HCT116 (cell line): ENCODE results near the gene LRP1B. TPM values are rescaled to one million over a fixed set of nuclear protein-coding genes. Genes with fewer than 3 reads are reported as not detected.

ENCODE experiments used
- ATAC-seq: fragments of 200-7000 bp; cut with Tn5 transposase; 2 replicates; pipeline ENCODE4 v1.9.1; 2020; ENCODE audit warnings: mild to moderate bottlenecking, moderate library complexity
- BruUV-seq: library from RNA; stranded (reverse); fragments of 400-500 nt; replicated peaks from 2 replicates; lab custom pipeline; 2021; lab: Mats Ljungman, UMichigan
- CTCF ChIA-PET: fragments of 300-600 bp; sonication (Branson Sonifier 250); formaldehyde crosslinking; loops from one replicate; lab custom pipeline; 2021; ENCODE audit warnings: antibody characterized with exemption; lab: Charles Lee
- POLR2A ChIA-PET: fragments of 300-600, 350-600 bp; sonication (Branson Sonifier 250); formaldehyde crosslinking; loops from one replicate; lab custom pipeline; 2021; ENCODE audit warnings: antibody characterized with exemption; lab: Charles Lee
- RAD21 ChIA-PET, 2 experiments: fragments of 300-600 bp; sonication (Branson Sonifier 250); formaldehyde crosslinking; loops; one replicate each; lab custom pipeline; 2023; ENCODE audit warnings: low total read pairs in 2 of 2; ENCODE audit not compliant: uncharacterized antibody in 2 of 2, unreplicated experiment in 2 of 2, low non-redundant PET in 1 of 2; lab: Charles Lee
- DNase-seq: peaks from one replicate; pipeline ENCODE4 v3.0.0-alpha.2; 2010; ENCODE audit warnings: low read depth, low spot score
- H2AFZ ChIP-seq: fragments of 200-600 bp; shearing (Covaris generic), sonication (generic); 2 replicates; pipeline ENCODE4 v1.6.1; 2017; ENCODE audit warnings: low read depth, mixed run types, mixed read lengths, antibody characterized with exemption, low read length; ENCODE audit not compliant: poor library complexity, severe bottlenecking
- H3K27ac ChIP-seq: 2 replicates; pipeline ENCODE4 v1.5.1; 2012; ENCODE audit warnings: low read depth, low read length
- H3K27me3 ChIP-seq: fragments of 200-600 bp; sonication (generic); 2 replicates; pipeline ENCODE4 v1.6.1; 2016; ENCODE audit warnings: mixed run types, low read length, mixed read lengths; ENCODE audit not compliant: insufficient read depth
- H3K36me3 ChIP-seq, 2 experiments: fragments of 200-500 bp in 1 of 2; fragments of 200-600 bp in 1 of 2; sonication (Bioruptor generic) in 1 of 2; sonication (generic) in 1 of 2; 2 replicates each; pipeline versions ENCODE4 v1.5.1 to v1.6.1; 2014 to 2016; ENCODE audit warnings: low read length in 2 of 2, inconsistent platforms in 1 of 2, mixed read lengths in 1 of 2, mixed run types in 1 of 2; ENCODE audit not compliant: insufficient read depth in 2 of 2, control insufficient read depth in 1 of 2
- H3K4me1 ChIP-seq, 2 experiments: fragments of 200-600 bp in 1 of 2; sonication (generic) in 1 of 2; 2 replicates each; pipeline versions ENCODE4 v1.5.1 to v1.6.1; 2012 to 2017; ENCODE audit warnings: low read length in 2 of 2, inconsistent platforms in 1 of 2, mild to moderate bottlenecking in 1 of 2, mixed read lengths in 1 of 2, mixed run types in 1 of 2, moderate library complexity in 1 of 2; ENCODE audit not compliant: insufficient read depth in 2 of 2, control insufficient read depth in 1 of 2
- H3K4me2 ChIP-seq: fragments of 200-600 bp; sonication (generic); 2 replicates; pipeline ENCODE4 v1.6.1; 2017; ENCODE audit warnings: mixed run types, low read length, mixed read lengths
- H3K4me3 ChIP-seq, 2 experiments: fragments of 200-600 bp in 1 of 2; sonication (generic) in 1 of 2; replicated peaks in 1 of 2; 2 replicates each; pipeline ENCODE4 v1.5.1; 2011 to 2016; ENCODE audit warnings: low read length in 2 of 2, control low read depth in 1 of 2, low read depth in 1 of 2, mild to moderate bottlenecking in 1 of 2, mixed read lengths in 1 of 2, mixed run types in 1 of 2
- H3K79me2 ChIP-seq: fragments of 200-600 bp; sonication (generic); 2 replicates; pipeline ENCODE4 v1.6.1; 2017; ENCODE audit warnings: mild to moderate bottlenecking, mixed run types, low read length, moderate library complexity, mixed read lengths; ENCODE audit not compliant: insufficient read depth
- H3K9ac ChIP-seq: fragments of 200-600 bp; sonication (generic); 2 replicates; pipeline ENCODE4 v1.6.1; 2016; ENCODE audit warnings: low read length, mixed read lengths
- H3K9me2 ChIP-seq: fragments of 200-600 bp; sonication (generic), shearing (Covaris generic); 2 replicates; pipeline ENCODE4 v1.6.1; 2017; ENCODE audit warnings: mixed run types, mild to moderate bottlenecking, moderate library complexity; ENCODE audit not compliant: insufficient read depth
- H3K9me3 ChIP-seq, 2 experiments: fragments of 200-500 bp in 1 of 2; fragments of 200-600 bp in 1 of 2; sonication (Bioruptor generic) in 1 of 2; sonication (generic) in 1 of 2; 2 replicates each; pipeline ENCODE4 v1.6.1; 2014 to 2017; ENCODE audit warnings: low read length in 2 of 2, mixed read lengths in 2 of 2, inconsistent platforms in 1 of 2, low read depth in 1 of 2, mild to moderate bottlenecking in 1 of 2, mixed run types in 1 of 2, moderate library complexity in 1 of 2; ENCODE audit not compliant: control insufficient read depth in 1 of 2, insufficient read depth in 1 of 2
- H4K20me1 ChIP-seq: fragments of 200-600 bp; sonication (generic), shearing (Covaris generic); 2 replicates; pipeline ENCODE4 v1.6.1; 2017; ENCODE audit warnings: mixed run types, mild to moderate bottlenecking, moderate library complexity; ENCODE audit not compliant: insufficient read depth
- CBX3 ChIP-seq: IDR thresholded peaks from 2 replicates; pipeline ENCODE4 v1.6.1; 2012; ENCODE audit warnings: low read depth
- CEBPB ChIP-seq: IDR thresholded peaks from 2 replicates; pipeline ENCODE4 v1.6.1; 2012; ENCODE audit warnings: low read depth
- EGR1 ChIP-seq: IDR thresholded peaks from 2 replicates; pipeline ENCODE4 v1.6.1; 2012; ENCODE audit warnings: low read depth
- ELF1 ChIP-seq: IDR thresholded peaks from 2 replicates; pipeline ENCODE4 v1.6.1; 2012; ENCODE audit warnings: low read depth, borderline replicate concordance
- EZH2 ChIP-seq: fragments of 200-600 bp; sonication (generic); IDR thresholded peaks from 2 replicates; pipeline ENCODE4 v1.6.1; 2017; ENCODE audit warnings: antibody characterized with exemption, mixed run types
- EZH2phosphoT487 ChIP-seq: fragments of 200-600 bp; IDR thresholded peaks from 2 replicates; pipeline ENCODE4 v1.6.1; 2018; ENCODE audit warnings: antibody characterized with exemption, borderline replicate concordance
- FOSL1 ChIP-seq: IDR thresholded peaks from 2 replicates; pipeline ENCODE4 v1.6.1; 2012; ENCODE audit warnings: low read depth
- POLR2A ChIP-seq: IDR thresholded peaks from 2 replicates; pipeline ENCODE4 v1.7.0; 2011; ENCODE audit warnings: borderline replicate concordance; ENCODE audit not compliant: insufficient read depth, insufficient read length; ENCODE audit errors: extremely low read depth
- POLR2AphosphoS5 ChIP-seq: IDR thresholded peaks from 2 replicates; pipeline ENCODE4 v1.6.1; 2011; ENCODE audit warnings: mild to moderate bottlenecking, low read depth, low read length, moderate library complexity
- SIN3A ChIP-seq: IDR thresholded peaks from 2 replicates; pipeline ENCODE4 v1.6.1; 2012; ENCODE audit warnings: low read depth
- SP1 ChIP-seq: IDR thresholded peaks from 2 replicates; pipeline ENCODE4 v1.6.1; 2012; ENCODE audit warnings: low read depth
- TCF7L2 ChIP-seq: IDR thresholded peaks from 2 replicates; pipeline ENCODE4 v1.7.0; 2011; ENCODE audit warnings: borderline replicate concordance, inconsistent platforms; ENCODE audit not compliant: insufficient read depth, insufficient read length; ENCODE audit errors: extremely low read depth
- YY1 ChIP-seq: IDR thresholded peaks from 2 replicates; pipeline ENCODE4 v1.6.1; 2011; ENCODE audit warnings: low read length, low read depth, moderate library complexity, mild to moderate bottlenecking; ENCODE audit not compliant: insufficient replicate concordance; ENCODE audit errors: extremely low read depth
- ZFX ChIP-seq: fragments of 450-650 bp; IDR thresholded peaks from 2 replicates; pipeline ENCODE4 v1.6.1; 2017
- intact Hi-C: fragments of 100-400 bp; cut with micrococcal nuclease; formaldehyde crosslinking; loops from 2 replicates; pipeline ENCODE4 v1.10.0; 2022
- total RNA-seq: library from RNA; stranded (reverse); gene quantifications from one replicate; pipeline ENCODE4 v1.2.1, GENCODE V29; 2021; ENCODE audit not compliant: unreplicated experiment
- TF ChIP-seq, protein P1 (sequence below): IDR thresholded peaks from 2 replicates; pipeline ENCODE4 v1.6.1; 2011; ENCODE audit warnings: mild to moderate bottlenecking, low read length, moderate library complexity; ENCODE audit not compliant: insufficient replicate concordance; ENCODE audit errors: extremely low read depth
- TF ChIP-seq, protein P2 (sequence below): IDR thresholded peaks from 2 replicates; pipeline ENCODE4 v1.6.1; 2012

LRP1B gene
- total RNA-seq, 1 experiment from 2014 or later: 0.34 TPM

DNA sequence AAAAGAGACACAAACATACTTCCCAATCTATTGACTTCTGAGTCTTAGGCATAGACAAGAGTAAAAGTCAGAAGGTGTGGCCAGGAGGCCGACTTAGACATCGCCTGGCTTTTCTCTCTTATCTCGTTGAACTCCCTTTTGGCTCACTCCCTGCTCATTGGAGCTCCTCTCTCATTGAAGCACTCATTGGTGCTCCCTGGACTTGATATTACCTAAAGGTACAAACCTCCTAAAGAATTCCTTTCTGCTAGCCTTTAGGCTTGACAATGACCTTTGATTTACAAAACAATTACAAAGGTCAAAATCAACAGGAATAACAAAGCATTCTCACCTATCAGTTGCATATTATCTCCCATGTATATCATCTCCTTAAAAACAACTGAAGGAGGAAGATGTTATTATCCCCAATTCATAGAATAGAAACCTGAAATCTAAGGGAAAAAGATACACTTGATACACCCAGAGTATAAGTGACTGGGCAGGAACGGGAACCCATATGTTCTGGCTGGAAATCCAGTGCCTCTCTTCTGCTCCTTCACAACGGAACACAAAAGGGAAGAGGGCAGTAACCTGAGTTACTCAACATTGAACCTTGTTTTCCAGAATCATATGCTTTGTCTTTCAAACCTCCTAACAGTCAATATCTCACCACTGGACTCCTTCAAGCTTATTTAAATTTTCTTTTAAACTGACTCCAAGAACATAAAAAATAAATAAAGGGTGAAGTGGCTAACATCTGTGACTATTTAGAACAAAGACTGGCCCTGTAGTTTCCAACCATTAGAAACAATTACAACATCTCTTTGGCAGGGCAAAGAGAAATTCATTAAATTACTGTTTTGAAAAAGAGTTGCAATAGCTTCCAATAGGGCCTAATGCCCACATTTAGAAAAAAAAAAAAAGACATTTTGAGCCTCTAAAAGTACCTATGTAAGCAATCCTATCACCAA lies 1247.9 kb downstream of the LRP1B start:
- no peaks in the 10 kb centered on the region for H3K27me3 ChIP-seq
- DNase-seq (no peak), ATAC-seq (no peak)
- no peaks in the 10 kb centered on the region; a peak in 1 of 4 replicates for H3K9me3 ChIP-seq
- no peaks in the 10 kb centered on the region for H3K36me3 ChIP-seq
- ChIA-PET RAD21 (no interaction called here), POLR2A (no interaction called here), CTCF (no interaction called here)
- H2AFZ ChIP-seq: no peak overlapping the region
- H3K9ac ChIP-seq: no peak overlapping the region
- H3K9me2 ChIP-seq: no peaks in the 10 kb centered on the region
- H3K79me2 ChIP-seq: no peaks in the 10 kb centered on the region
- BruUV-seq: no TSS peak
- no peak for TF ChIP-seq FOSL1
- TF ChIP-seq, protein P1, sequence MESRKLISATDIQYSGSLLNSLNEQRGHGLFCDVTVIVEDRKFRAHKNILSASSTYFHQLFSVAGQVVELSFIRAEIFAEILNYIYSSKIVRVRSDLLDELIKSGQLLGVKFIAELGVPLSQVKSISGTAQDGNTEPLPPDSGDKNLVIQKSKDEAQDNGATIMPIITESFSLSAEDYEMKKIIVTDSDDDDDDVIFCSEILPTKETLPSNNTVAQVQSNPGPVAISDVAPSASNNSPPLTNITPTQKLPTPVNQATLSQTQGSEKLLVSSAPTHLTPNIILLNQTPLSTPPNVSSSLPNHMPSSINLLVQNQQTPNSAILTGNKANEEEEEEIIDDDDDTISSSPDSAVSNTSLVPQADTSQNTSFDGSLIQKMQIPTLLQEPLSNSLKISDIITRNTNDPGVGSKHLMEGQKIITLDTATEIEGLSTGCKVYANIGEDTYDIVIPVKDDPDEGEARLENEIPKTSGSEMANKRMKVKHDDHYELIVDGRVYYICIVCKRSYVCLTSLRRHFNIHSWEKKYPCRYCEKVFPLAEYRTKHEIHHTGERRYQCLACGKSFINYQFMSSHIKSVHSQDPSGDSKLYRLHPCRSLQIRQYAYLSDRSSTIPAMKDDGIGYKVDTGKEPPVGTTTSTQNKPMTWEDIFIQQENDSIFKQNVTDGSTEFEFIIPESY: no peak
- TF ChIP-seq CEBPB: no peak
- no peak for TF ChIP-seq EGR1
- TF ChIP-seq TCF7L2: no peak
- TF ChIP-seq, protein P2, sequence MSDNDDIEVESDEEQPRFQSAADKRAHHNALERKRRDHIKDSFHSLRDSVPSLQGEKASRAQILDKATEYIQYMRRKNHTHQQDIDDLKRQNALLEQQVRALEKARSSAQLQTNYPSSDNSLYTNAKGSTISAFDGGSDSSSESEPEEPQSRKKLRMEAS: no peak
- no peak for TF ChIP-seq SIN3A
- TF ChIP-seq EZH2phosphoT487: no peak
- no peak for TF ChIP-seq ELF1
- TF ChIP-seq YY1: no peak
- no peak for TF ChIP-seq EZH2
- TF ChIP-seq SP1: no peak
- TF ChIP-seq CBX3: no peak
- TF ChIP-seq POLR2A: no peak
- no peak for TF ChIP-seq POLR2AphosphoS5
- TF ChIP-seq ZFX: no peak
- no peaks in the 10 kb centered on the region for H3K4me1 ChIP-seq
- H3K27ac ChIP-seq: no peak overlapping the region
- H4K20me1 ChIP-seq: no peaks in the 10 kb centered on the region
- no peak overlapping the region for H3K4me3 ChIP-seq
- no peak overlapping the region for H3K4me2 ChIP-seq
- intact Hi-C loops: no loop called here
